ENCODE data around the gene H2AZ1. TPM values are rescaled to one million over a fixed set of nuclear protein-coding genes. Genes with fewer than 3 reads are reported as not detected.

H2AZ1 gene
- total RNA-seq, 1 experiment from 2014 or later, result 298 TPM

- POLR2A ChIA-PET, result no interaction called here
- Mint-ChIP-seq H3K27me3 (ENCODE audit: insufficient read depth, unreplicated experiment) (no peaks in the 10 kb centered on the region), H3K27ac (ENCODE audit: low read depth, unreplicated experiment) (no peak overlapping the region), H3K4me1 (ENCODE audit: insufficient read depth, unreplicated experiment) (no peaks in the 10 kb centered on the region), H3K9me3 (ENCODE audit: unreplicated experiment) (no peaks in the 10 kb centered on the region), H3K36me3 (ENCODE audit: insufficient read depth, unreplicated experiment) (no peaks in the 10 kb centered on the region), H3K4me3 (ENCODE audit: unreplicated experiment) (no peak overlapping the region)
- no peak for DNase-seq (ENCODE audit: unreplicated experiment)
- TF ChIP-seq CTCF (IDR thresholded peaks at IDR 0.05; ENCODE audit: unreplicated experiment), result no peak
- intact Hi-C loops (cut with micrococcal nuclease), result no loop called here
- CTCF ChIA-PET, result interaction anchor here (2.9 kb wide), 1 partner anchor 10 kb away, joined by 14 read pairs; no protein-coding TSS in a partner anchor
- no TSS peak for BruUV-seq (replicated peaks)
Measured at GRCh38 chr4:99987681-99988080, 37.6 kb upstream of the H2AZ1 start.

DNA sequence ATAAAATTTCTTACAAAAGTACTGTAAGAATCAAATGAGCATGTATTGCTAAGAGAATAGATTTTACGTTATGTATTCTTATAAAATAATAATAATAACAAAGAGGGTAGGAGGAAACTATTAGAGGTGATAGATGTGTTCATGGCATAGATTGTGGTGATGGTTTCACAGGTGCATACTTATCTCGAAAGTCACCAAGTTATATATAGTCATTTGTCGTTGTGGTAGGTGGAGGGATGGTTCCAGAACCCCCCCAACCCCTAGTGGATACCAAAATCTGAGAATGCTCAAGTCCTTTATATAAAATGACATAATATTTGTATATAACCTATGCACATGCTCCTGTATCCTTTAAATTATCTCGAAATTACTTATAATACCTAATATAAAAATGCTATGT lies 36.7 kb upstream of the H2AZ1 start:
- no peak overlapping the region for H3K4me3 Mint-ChIP-seq (ENCODE audit: unreplicated experiment)
- H3K36me3 Mint-ChIP-seq (ENCODE audit: insufficient read depth, unreplicated experiment), result no peaks in the 10 kb centered on the region
- intact Hi-C loops (cut with micrococcal nuclease), result no loop called here
- BruUV-seq (replicated peaks), result no TSS peak
- ChIA-PET POLR2A (no interaction called here), CTCF (interaction anchor here (0.6 kb wide), 1 partner anchor 12 kb away, joined by 3 read pairs; no protein-coding TSS in a partner anchor)
- H3K9me3 Mint-ChIP-seq (ENCODE audit: unreplicated experiment), result no peaks in the 10 kb centered on the region
- H3K4me1 Mint-ChIP-seq (ENCODE audit: insufficient read depth, unreplicated experiment), result no peaks in the 10 kb centered on the region
- no peak overlapping the region for H3K27ac Mint-ChIP-seq (ENCODE audit: low read depth, unreplicated experiment)
- no peak for DNase-seq (ENCODE audit: unreplicated experiment)
- no peak for TF ChIP-seq CTCF (IDR thresholded peaks at IDR 0.05; ENCODE audit: unreplicated experiment)
- no peaks in the 10 kb centered on the region for H3K27me3 Mint-ChIP-seq (ENCODE audit: insufficient read depth, unreplicated experiment)

- Mint-ChIP-seq H3K27ac (ENCODE audit: low read depth, unreplicated experiment) (no peak overlapping the region), H3K36me3 (ENCODE audit: insufficient read depth, unreplicated experiment) (no peaks in the 10 kb centered on the region), H3K27me3 (ENCODE audit: insufficient read depth, unreplicated experiment) (no peaks in the 10 kb centered on the region), H3K4me1 (ENCODE audit: insufficient read depth, unreplicated experiment) (peaks cover 10% of the 10 kb centered on the region), H3K4me3 (ENCODE audit: unreplicated experiment) (no peak overlapping the region), H3K9me3 (ENCODE audit: unreplicated experiment) (no peaks in the 10 kb centered on the region)
- intact Hi-C loops (cut with micrococcal nuclease), result no loop called here
- CTCF ChIA-PET, result no interaction called here
- POLR2A ChIA-PET, result interaction anchor here (0.6 kb wide), 1 partner anchor 888 kb away, joined by 4 read pairs; no protein-coding TSS in a partner anchor
- BruUV-seq (replicated peaks), result no TSS peak
- TF ChIP-seq CTCF (IDR thresholded peaks at IDR 0.05; ENCODE audit: unreplicated experiment), result no peak
- DNase-seq (ENCODE audit: unreplicated experiment), result no peak
Measured at GRCh38 chr4:99983289-99983943, 33.3 kb upstream of the H2AZ1 start.

- no peaks in the 10 kb centered on the region for H3K27me3 Mint-ChIP-seq (ENCODE audit: insufficient read depth, unreplicated experiment)
- H3K9me3 Mint-ChIP-seq (ENCODE audit: unreplicated experiment), result peaks cover 3% of the 10 kb centered on the region
- intact Hi-C loops (cut with micrococcal nuclease), result no loop called here
- ChIA-PET CTCF (no interaction called here), POLR2A (no interaction called here)
- DNase-seq (ENCODE audit: unreplicated experiment), result peak; percentile 24
- no peak overlapping the region for H3K4me3 Mint-ChIP-seq (ENCODE audit: unreplicated experiment)
- H3K36me3 Mint-ChIP-seq (ENCODE audit: insufficient read depth, unreplicated experiment), result no peaks in the 10 kb centered on the region
- H3K4me1 Mint-ChIP-seq (ENCODE audit: insufficient read depth, unreplicated experiment), result peaks cover 10% of the 10 kb centered on the region
- no peak for TF ChIP-seq CTCF (IDR thresholded peaks at IDR 0.05; ENCODE audit: unreplicated experiment)
- no TSS peak for BruUV-seq (replicated peaks)
- no peak overlapping the region for H3K27ac Mint-ChIP-seq (ENCODE audit: low read depth, unreplicated experiment)
Measured at GRCh38 chr4:99979872-99980271, 29.8 kb upstream of the H2AZ1 start.

Measured in MCF 10A (cell line).